K562 (cell line): ENCODE results near the gene ZNF213. TPM values are rescaled to one million over a fixed set of nuclear protein-coding genes. Genes with fewer than 3 reads are reported as not detected.

Experiments
- ATF7 ChIP-seq: fragments of 450-650 bp; IDR thresholded peaks from 2 replicates; pipeline ENCODE4 v1.7.1; 2014; ENCODE audit warnings: mild to moderate bottlenecking, moderate library complexity
- CCAR2 ChIP-seq: fragments of 200-400 bp; formaldehyde crosslinking; IDR thresholded peaks from 2 replicates; pipeline ENCODE4 v1.6.1; 2017; ENCODE audit warnings: mild to moderate bottlenecking, low read depth, low read length
- DDX20 ChIP-seq: fragments of 450-650 bp; IDR thresholded peaks from 2 replicates; pipeline ENCODE4 v1.6.1; 2016; ENCODE audit warnings: missing genetic modification characterization, low read depth, mild to moderate bottlenecking, missing compliant biosample characterization, moderate library complexity
- EGR1 ChIP-seq: fragments of 450-650 bp; conservative IDR thresholded peaks from 2 replicates; pipeline ENCODE4 v1.6.1; 2017; ENCODE audit warnings: mild to moderate bottlenecking
- ELF1 ChIP-seq: fragments of 200-800 bp; sonication (Bioruptor generic); IDR thresholded peaks from 2 replicates; pipeline ENCODE4 v1.6.1; 2016; ENCODE audit warnings: missing genetic modification characterization, missing compliant biosample characterization
- JUND ChIP-seq, 2 experiments: IDR thresholded peaks; 2 replicates in 1 of 2; 3 replicates in 1 of 2; pipeline ENCODE4 v1.6.1; 2011; ENCODE audit warnings: borderline replicate concordance in 2 of 2, low read depth in 2 of 2, low read length in 2 of 2, improper control_type of control experiment in 1 of 2, missing biosample characterization in 1 of 2, missing genetic modification characterization in 1 of 2, missing genetic modification reagents in 1 of 2
- KAT2B ChIP-seq: IDR thresholded peaks from one replicate; pipeline ENCODE4 v1.6.1; 2012; ENCODE audit warnings: low read depth, mild to moderate bottlenecking, control low read depth, inconsistent platforms, low read length, moderate library complexity
- MCM3 ChIP-seq: fragments of 450-650 bp; IDR thresholded peaks from 2 replicates; pipeline ENCODE4 v1.6.1; 2016
- SAP30 ChIP-seq: fragments of 200-600 bp; sonication (generic); IDR thresholded peaks from 2 replicates; pipeline ENCODE4 v1.6.1; 2012; ENCODE audit warnings: borderline replicate concordance, low read depth, mild to moderate bottlenecking, moderate library complexity, low read length, control low read depth, inconsistent platforms; ENCODE audit not compliant: insufficient read depth, poor library complexity, severe bottlenecking
- TCF3 ChIP-seq: sonication (generic); formaldehyde crosslinking; IDR thresholded peaks from 2 replicates; pipeline ENCODE4 v1.4.0; 2020; ENCODE audit warnings: mild to moderate bottlenecking, missing genetic modification reagents
- TEAD1 ChIP-seq, 2 experiments: fragments of 450-650 bp in 1 of 2; sonication (generic) in 1 of 2; formaldehyde crosslinking; IDR thresholded peaks; 2 replicates each; pipeline versions ENCODE4 v1.4.0 to v1.8.0; 2020 to 2022; ENCODE audit warnings: mild to moderate bottlenecking in 2 of 2, missing genetic modification reagents in 1 of 2
- TEAD2 ChIP-seq: fragments of 450-650 bp; IDR thresholded peaks from 2 replicates; pipeline ENCODE4 v1.6.1; 2016; ENCODE audit warnings: missing genetic modification characterization, control low read depth, missing compliant biosample characterization
- ZFP36 ChIP-seq: fragments of 150-350 bp; IDR thresholded peaks from 2 replicates; pipeline ENCODE4 v1.6.1; 2018; ENCODE audit warnings: low read length, low read depth; ENCODE audit not compliant: partially characterized antibody
- ZKSCAN3 ChIP-seq: fragments of 250-450 bp; sonication (Bioruptor Pico); IDR thresholded peaks from 2 replicates; pipeline ENCODE4 v1.4.0; 2020
- ZNF212 ChIP-seq: fragments of 450-650 bp; formaldehyde crosslinking; IDR thresholded peaks from 2 replicates; pipeline ENCODE4 v1.4.0; 2020; ENCODE audit warnings: mild to moderate bottlenecking
- ZNF24 ChIP-seq: fragments of 450-650 bp; IDR thresholded peaks from 2 replicates; pipeline ENCODE4 v1.6.1; 2016
- polyA plus RNA-seq, 8 experiments: library from polyadenylated mRNA; depleted of rRNA in 4 of 8; stranded (reverse) in 5 of 8; unstranded in 3 of 8; fragments of >200 nt; fragmentation: Nextera tagmentation in 2 of 8; fragmentation: Illumina TruSeq in 1 of 8; extraction: Ambion mirVana in 2 of 8; extraction: Trizol in 1 of 8; gene quantifications; 2 replicates each; pipeline versions ENCODE4 v1.2.1 to v1.2.3, GENCODE V29; 2011 to 2014; ENCODE audit warnings: inconsistent platforms in 1 of 8, missing spikeins in 1 of 8
- total RNA-seq, 7 experiments: library from RNA; depleted of rRNA in 6 of 7; stranded (reverse); fragments of >200 nt in 6 of 7; fragmentation: Illumina TruSeq in 2 of 7; extraction: Trizol in 2 of 7; gene quantifications; 2 replicates each; pipeline versions ENCODE4 v1.2.1 to v1.2.3, GENCODE V29; 2011 to 2021; ENCODE audit warnings: low replicate concordance in 1 of 7
- TF ChIP-seq, protein P1 (sequence below): IDR thresholded peaks from 2 replicates; pipeline ENCODE4 v1.6.1; 2011; ENCODE audit not compliant: insufficient read length; ENCODE audit errors: extremely low read depth
- TF ChIP-seq, protein P2 (sequence below): sonication (generic); formaldehyde crosslinking; IDR thresholded peaks from 2 replicates; pipeline ENCODE4 v1.8.1; 2023; ENCODE audit warnings: missing genetic modification reagents, mild to moderate bottlenecking, borderline replicate concordance
- TF ChIP-seq, protein P3 (sequence below): fragments of 450-650 bp; formaldehyde crosslinking; IDR thresholded peaks from 2 replicates; pipeline ENCODE4 v1.4.0; 2022; ENCODE audit warnings: mild to moderate bottlenecking, moderate library complexity
- TF ChIP-seq, protein P4 (sequence below): fragments of 450-650 bp; conservative IDR thresholded peaks from 2 replicates; pipeline ENCODE4 v1.6.1; 2016; ENCODE audit warnings: missing genetic modification characterization, low read depth, mild to moderate bottlenecking, missing compliant biosample characterization, moderate library complexity

ZNF213 gene
- total and polyA plus RNA-seq, 9 of the 15 experiments (the other 6 are each of a cell fraction or from before 2014, with no cell fraction given), result 0.49 to 10.0 (median 1.8) TPM

DNA sequence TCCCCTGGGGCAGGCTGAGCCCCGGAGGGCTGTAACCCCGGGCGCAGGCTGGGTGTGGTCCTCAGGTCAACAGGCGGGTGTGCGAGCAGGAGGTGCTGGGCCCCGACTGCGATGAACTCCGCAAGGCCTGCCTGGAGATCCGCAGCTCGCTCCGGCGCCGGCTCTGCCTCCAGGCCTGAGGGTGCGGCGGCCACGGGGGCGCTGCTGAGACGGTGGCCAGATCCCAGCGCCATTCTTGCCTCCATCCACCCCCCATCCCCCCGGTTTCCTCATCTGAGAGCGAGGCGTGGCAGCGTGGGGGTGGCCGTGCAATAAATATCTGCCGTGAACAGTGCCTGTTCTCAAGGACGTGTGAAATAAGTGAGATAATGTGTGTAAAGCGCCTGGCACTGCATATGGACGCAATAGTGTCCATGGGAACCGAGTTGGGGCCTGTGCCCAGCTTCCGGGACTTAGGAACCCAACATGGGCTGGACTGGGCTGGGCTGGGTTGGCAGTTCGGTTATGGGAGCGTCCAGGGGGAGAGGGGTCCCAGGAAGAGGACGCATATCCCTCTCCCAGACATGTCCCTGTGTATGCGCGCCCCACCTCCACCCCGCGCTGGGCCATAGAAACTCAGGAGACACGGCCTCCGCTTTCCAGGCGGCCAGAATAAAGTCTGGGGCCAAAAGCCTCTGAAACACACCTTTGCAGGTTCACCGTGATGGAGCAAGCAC is 15.0 kb downstream of the ZNF213 start (continued):
- TF ChIP-seq TEAD1 (CRISPR knock-in tag; IDR thresholded peaks at IDR 0.05) (peak in 1 of 2 experiments; percentile 72; a peak in 1 of 4 replicates), ZFP36 (no peak), KAT2B (no peak), SAP30 (no peak), CCAR2 (no peak), TCF3 (0 out of 2 replicates have a peak, but pooled peaks have one; percentile 38), ZNF24 (peak; percentile 8; the same call in 1 of the 2 replicates), TEAD2 (tag) (no peak), JUND (IDR thresholded peaks at IDR 0.05; ENCODE audit: borderline replicate concordance, low read depth, low read length) (peak; percentile 14; the same call in 1 of the 2 replicates), JUND (tag; IDR thresholded peaks at IDR 0.05; ENCODE audit: borderline replicate concordance, low read depth, low read length) (no peak; the same call in 2 of the 3 replicates), ATF7 (peak; percentile 41), DDX20 (no peak), ELF1 (tag) (peak; percentile 46; the same call in 1 of the 2 replicates), ZNF212 (CRISPR knock-in tag) (no peak), ZKSCAN3 (CRISPR knock-in tag) (no peak), EGR1 (peak; percentile 63), MCM3 (no peak)
- TF ChIP-seq, protein P1, sequence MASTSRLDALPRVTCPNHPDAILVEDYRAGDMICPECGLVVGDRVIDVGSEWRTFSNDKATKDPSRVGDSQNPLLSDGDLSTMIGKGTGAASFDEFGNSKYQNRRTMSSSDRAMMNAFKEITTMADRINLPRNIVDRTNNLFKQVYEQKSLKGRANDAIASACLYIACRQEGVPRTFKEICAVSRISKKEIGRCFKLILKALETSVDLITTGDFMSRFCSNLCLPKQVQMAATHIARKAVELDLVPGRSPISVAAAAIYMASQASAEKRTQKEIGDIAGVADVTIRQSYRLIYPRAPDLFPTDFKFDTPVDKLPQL, result no peak
- TF ChIP-seq, protein P2, sequence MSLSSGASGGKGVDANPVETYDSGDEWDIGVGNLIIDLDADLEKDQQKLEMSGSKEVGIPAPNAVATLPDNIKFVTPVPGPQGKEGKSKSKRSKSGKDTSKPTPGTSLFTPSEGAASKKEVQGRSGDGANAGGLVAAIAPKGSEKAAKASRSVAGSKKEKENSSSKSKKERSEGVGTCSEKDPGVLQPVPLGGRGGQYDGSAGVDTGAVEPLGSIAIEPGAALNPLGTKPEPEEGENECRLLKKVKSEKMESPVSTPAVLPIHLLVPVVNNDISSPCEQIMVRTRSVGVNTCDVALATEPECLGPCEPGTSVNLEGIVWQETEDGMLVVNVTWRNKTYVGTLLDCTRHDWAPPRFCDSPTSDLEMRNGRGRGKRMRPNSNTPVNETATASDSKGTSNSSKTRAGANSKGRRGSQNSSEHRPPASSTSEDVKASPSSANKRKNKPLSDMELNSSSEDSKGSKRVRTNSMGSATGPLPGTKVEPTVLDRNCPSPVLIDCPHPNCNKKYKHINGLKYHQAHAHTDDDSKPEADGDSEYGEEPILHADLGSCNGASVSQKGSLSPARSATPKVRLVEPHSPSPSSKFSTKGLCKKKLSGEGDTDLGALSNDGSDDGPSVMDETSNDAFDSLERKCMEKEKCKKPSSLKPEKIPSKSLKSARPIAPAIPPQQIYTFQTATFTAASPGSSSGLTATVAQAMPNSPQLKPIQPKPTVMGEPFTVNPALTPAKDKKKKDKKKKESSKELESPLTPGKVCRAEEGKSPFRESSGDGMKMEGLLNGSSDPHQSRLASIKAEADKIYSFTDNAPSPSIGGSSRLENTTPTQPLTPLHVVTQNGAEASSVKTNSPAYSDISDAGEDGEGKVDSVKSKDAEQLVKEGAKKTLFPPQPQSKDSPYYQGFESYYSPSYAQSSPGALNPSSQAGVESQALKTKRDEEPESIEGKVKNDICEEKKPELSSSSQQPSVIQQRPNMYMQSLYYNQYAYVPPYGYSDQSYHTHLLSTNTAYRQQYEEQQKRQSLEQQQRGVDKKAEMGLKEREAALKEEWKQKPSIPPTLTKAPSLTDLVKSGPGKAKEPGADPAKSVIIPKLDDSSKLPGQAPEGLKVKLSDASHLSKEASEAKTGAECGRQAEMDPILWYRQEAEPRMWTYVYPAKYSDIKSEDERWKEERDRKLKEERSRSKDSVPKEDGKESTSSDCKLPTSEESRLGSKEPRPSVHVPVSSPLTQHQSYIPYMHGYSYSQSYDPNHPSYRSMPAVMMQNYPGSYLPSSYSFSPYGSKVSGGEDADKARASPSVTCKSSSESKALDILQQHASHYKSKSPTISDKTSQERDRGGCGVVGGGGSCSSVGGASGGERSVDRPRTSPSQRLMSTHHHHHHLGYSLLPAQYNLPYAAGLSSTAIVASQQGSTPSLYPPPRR, result no peak; the same call in 1 of the 2 replicates
- TF ChIP-seq, protein P3, sequence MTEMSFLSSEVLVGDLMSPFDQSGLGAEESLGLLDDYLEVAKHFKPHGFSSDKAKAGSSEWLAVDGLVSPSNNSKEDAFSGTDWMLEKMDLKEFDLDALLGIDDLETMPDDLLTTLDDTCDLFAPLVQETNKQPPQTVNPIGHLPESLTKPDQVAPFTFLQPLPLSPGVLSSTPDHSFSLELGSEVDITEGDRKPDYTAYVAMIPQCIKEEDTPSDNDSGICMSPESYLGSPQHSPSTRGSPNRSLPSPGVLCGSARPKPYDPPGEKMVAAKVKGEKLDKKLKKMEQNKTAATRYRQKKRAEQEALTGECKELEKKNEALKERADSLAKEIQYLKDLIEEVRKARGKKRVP (CRISPR knock-in tag), result no peak
- TF ChIP-seq, protein P4, sequence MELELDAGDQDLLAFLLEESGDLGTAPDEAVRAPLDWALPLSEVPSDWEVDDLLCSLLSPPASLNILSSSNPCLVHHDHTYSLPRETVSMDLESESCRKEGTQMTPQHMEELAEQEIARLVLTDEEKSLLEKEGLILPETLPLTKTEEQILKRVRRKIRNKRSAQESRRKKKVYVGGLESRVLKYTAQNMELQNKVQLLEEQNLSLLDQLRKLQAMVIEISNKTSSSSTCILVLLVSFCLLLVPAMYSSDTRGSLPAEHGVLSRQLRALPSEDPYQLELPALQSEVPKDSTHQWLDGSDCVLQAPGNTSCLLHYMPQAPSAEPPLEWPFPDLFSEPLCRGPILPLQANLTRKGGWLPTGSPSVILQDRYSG (tag), result no peak
